A549 (cell line): Measurements from ENCODE around the gene PRSS53.

Source experiments
- MAX ChIP-seq: IDR thresholded peaks from 2 replicates; pipeline ENCODE4 v1.6.1; 2012
- MYC ChIP-seq: IDR thresholded peaks from 2 replicates; pipeline ENCODE4 v1.6.1; 2012; ENCODE audit warnings: mild to moderate bottlenecking, inconsistent platforms, low read length, improper control_type of control experiment, borderline replicate concordance
- POLR2A ChIP-seq: IDR thresholded peaks from 2 replicates; pipeline ENCODE4 v1.6.1; 2012; ENCODE audit warnings: mild to moderate bottlenecking, low read length
- POLR2AphosphoS2 ChIP-seq: conservative IDR thresholded peaks from 2 replicates; pipeline ENCODE4 v1.6.1; 2012; ENCODE audit warnings: low read length, improper control_type of control experiment, inconsistent platforms
- SMC3 ChIP-seq: fragments of >200 bp; sonication (Bioruptor Twin); formaldehyde crosslinking; IDR thresholded peaks from 3 replicates; pipeline ENCODE4 v1.6.1; 2018; ENCODE audit warnings: inconsistent platforms
- SREBF2 ChIP-seq: fragments of 450-650 bp; IDR thresholded peaks from 2 replicates; pipeline ENCODE4 v1.6.1; 2014; ENCODE audit warnings: mild to moderate bottlenecking, moderate library complexity
- TF ChIP-seq, protein P1 (sequence below): IDR thresholded peaks from 2 replicates; pipeline ENCODE4 v1.6.1; 2012
- TF ChIP-seq, protein P2 (sequence below): fragments of >200 bp; sonication (Bioruptor Twin); formaldehyde crosslinking; IDR thresholded peaks from 3 replicates; pipeline ENCODE4 v1.5.1; 2016

- no peak for TF ChIP-seq POLR2A
- no peak for TF ChIP-seq MYC
- TF ChIP-seq, protein P1, sequence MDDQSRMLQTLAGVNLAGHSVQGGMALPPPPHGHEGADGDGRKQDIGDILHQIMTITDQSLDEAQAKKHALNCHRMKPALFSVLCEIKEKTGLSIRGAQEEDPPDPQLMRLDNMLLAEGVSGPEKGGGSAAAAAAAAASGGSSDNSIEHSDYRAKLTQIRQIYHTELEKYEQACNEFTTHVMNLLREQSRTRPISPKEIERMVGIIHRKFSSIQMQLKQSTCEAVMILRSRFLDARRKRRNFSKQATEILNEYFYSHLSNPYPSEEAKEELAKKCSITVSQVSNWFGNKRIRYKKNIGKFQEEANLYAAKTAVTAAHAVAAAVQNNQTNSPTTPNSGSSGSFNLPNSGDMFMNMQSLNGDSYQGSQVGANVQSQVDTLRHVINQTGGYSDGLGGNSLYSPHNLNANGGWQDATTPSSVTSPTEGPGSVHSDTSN = no peak
- TF ChIP-seq, protein P2, sequence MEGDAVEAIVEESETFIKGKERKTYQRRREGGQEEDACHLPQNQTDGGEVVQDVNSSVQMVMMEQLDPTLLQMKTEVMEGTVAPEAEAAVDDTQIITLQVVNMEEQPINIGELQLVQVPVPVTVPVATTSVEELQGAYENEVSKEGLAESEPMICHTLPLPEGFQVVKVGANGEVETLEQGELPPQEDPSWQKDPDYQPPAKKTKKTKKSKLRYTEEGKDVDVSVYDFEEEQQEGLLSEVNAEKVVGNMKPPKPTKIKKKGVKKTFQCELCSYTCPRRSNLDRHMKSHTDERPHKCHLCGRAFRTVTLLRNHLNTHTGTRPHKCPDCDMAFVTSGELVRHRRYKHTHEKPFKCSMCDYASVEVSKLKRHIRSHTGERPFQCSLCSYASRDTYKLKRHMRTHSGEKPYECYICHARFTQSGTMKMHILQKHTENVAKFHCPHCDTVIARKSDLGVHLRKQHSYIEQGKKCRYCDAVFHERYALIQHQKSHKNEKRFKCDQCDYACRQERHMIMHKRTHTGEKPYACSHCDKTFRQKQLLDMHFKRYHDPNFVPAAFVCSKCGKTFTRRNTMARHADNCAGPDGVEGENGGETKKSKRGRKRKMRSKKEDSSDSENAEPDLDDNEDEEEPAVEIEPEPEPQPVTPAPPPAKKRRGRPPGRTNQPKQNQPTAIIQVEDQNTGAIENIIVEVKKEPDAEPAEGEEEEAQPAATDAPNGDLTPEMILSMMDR = no peak
- no peak for TF ChIP-seq SREBF2
- no peak for TF ChIP-seq MAX
- TF ChIP-seq POLR2AphosphoS2 = no peak
- TF ChIP-seq SMC3 = no peak
Measured at GRCh38 chr16:31131841-31132271, 43.1 kb upstream of the PRSS53 start.
